ENCODE results near the gene GAS2L1.

Gene GAS2L1

GRCh38 chr22:29306175-29306834, at the start of gene GAS2L1:
TSS of gene GAS2L1 (plus strand) at chr22:29306650. CDS start at chr22:29308106, 1,456 bp downstream.
- peak within 1 kb of the TSS; percentile 80 for H2AFZ ChIP-seq
- peak within 1 kb of the TSS; percentile 75 for H3K4me3 ChIP-seq (ENCODE audit: low read depth, low read length)
- no peaks in the 10 kb centered on the region for H3K4me1 ChIP-seq
- H3K9ac ChIP-seq = no peak within 1 kb of the TSS
- no peaks in the 10 kb centered on the region for H3K9me3 ChIP-seq (ENCODE audit: control insufficient read depth, low read length)
- TF ChIP-seq, protein P1, sequence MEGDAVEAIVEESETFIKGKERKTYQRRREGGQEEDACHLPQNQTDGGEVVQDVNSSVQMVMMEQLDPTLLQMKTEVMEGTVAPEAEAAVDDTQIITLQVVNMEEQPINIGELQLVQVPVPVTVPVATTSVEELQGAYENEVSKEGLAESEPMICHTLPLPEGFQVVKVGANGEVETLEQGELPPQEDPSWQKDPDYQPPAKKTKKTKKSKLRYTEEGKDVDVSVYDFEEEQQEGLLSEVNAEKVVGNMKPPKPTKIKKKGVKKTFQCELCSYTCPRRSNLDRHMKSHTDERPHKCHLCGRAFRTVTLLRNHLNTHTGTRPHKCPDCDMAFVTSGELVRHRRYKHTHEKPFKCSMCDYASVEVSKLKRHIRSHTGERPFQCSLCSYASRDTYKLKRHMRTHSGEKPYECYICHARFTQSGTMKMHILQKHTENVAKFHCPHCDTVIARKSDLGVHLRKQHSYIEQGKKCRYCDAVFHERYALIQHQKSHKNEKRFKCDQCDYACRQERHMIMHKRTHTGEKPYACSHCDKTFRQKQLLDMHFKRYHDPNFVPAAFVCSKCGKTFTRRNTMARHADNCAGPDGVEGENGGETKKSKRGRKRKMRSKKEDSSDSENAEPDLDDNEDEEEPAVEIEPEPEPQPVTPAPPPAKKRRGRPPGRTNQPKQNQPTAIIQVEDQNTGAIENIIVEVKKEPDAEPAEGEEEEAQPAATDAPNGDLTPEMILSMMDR (IDR thresholded peaks at IDR 0.05) = peak; percentile 49
- H3K79me2 ChIP-seq = no peaks in the 10 kb centered on the region
- H3K4me2 ChIP-seq (ENCODE audit: low read length) = peak within 1 kb of the TSS; percentile 75
- no peaks in the 10 kb centered on the region for H3K36me3 ChIP-seq (ENCODE audit: control insufficient read depth, insufficient read depth, low read length)
- no peaks in the 10 kb centered on the region for H3K27me3 ChIP-seq (ENCODE audit: control insufficient read depth, insufficient read depth, low read length)
- H3K27ac ChIP-seq = peak within 1 kb of the TSS; percentile 45

GRCh38 chr22:29257751-29258181, 48.7 kb upstream of the GAS2L1 start:
- H3K36me3 ChIP-seq (ENCODE audit: control insufficient read depth, insufficient read depth, low read length) = no peaks in the 10 kb centered on the region
- H3K79me2 ChIP-seq = no peaks in the 10 kb centered on the region
- TF ChIP-seq, protein P1 (IDR thresholded peaks at IDR 0.05) = no peak
- H2AFZ ChIP-seq = no peak overlapping the region
- no peak overlapping the region for H3K4me2 ChIP-seq (ENCODE audit: low read length)
- no peaks in the 10 kb centered on the region for H3K9me3 ChIP-seq (ENCODE audit: control insufficient read depth, low read length)
- no peaks in the 10 kb centered on the region for H3K27me3 ChIP-seq (ENCODE audit: control insufficient read depth, insufficient read depth, low read length)
- no peak overlapping the region for H3K4me3 ChIP-seq (ENCODE audit: low read depth, low read length)
- H3K4me1 ChIP-seq = no peaks in the 10 kb centered on the region
- no peak overlapping the region for H3K27ac ChIP-seq
- H3K9ac ChIP-seq = no peak overlapping the region

DNA sequence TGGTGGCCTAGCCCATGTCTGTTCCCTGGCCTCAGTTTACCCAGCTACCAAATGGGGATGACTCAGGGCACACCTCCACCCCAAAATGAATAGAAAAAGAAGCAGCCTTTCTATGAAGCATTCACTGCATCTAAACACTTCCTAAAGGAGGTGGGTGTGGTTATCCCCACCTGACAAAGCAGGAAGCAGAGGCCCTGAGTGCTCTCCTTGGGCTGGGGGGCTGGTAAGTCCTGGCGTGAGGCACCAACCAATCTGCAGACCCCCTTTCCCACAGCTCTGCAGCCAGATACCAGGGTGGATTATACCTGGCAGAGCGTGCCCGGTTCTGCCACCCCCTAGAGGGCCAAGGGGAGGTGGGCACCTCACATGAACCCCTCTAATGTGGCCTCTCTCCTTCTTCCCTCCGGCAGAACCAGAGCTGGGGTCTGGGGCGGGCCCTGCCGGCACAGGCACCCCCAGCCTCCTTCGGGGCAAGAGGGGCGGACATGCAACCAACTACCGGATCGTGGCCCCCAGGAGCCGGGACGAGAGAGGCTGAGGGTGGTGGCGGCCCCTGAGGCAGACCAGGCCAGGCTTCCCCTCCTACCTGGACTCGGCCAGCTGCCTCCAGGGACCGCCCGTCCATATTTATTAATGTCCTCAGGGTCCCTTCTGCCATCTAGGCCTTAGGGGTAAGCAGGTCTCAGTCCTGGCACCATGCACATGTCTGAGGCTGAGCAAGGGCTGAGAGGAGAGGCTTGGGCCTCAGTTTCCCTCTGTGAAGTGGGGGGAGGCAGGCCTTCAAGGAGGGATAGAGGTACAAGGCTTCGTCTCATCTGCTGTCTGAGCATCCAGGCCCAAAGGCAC, 47.8 kb upstream of the GAS2L1 start:
- no peak overlapping the region for H3K9ac ChIP-seq
- H3K4me1 ChIP-seq = no peaks in the 10 kb centered on the region
- H3K27me3 ChIP-seq (ENCODE audit: control insufficient read depth, insufficient read depth, low read length) = no peaks in the 10 kb centered on the region
- H3K79me2 ChIP-seq = no peaks in the 10 kb centered on the region
- TF ChIP-seq, protein P1 (IDR thresholded peaks at IDR 0.05) = no peak
- no peaks in the 10 kb centered on the region for H3K36me3 ChIP-seq (ENCODE audit: control insufficient read depth, insufficient read depth, low read length)
- H3K4me2 ChIP-seq (ENCODE audit: low read length) = no peak overlapping the region
- H3K9me3 ChIP-seq (ENCODE audit: control insufficient read depth, low read length) = no peaks in the 10 kb centered on the region
- no peak overlapping the region for H3K4me3 ChIP-seq (ENCODE audit: low read depth, low read length)
- H2AFZ ChIP-seq = no peak overlapping the region
- H3K27ac ChIP-seq = no peak overlapping the region

DNA sequence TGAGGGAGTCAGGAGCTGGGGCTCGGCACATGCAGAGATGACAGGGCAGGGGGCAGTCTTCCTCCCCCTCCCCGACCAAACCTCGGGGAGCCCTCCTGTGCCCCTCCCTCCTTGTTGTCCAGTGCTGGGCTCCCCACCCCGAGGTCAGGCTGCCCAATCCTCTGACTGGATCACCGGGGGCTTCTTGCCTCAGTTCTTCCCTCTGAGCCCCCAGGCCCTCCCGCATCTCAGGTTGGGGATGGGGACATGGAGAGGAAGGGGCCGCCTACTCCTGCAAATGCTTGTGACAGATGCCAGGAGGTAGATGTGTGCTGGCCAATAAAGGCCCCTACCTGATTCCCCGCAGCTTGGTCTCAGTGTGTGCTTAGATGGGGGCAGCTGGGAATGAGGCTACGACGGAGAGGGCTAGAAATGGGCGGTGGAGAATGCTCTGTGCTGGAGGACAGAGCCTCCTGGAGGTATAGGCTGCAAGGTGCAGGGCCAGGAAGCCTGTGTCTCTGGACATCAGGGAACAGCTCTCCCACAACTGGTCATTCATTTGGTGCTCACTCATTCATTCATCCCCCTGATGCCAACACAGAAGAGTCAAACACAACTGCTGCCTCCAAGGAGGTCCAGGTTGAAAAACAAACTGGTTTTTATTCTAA, 47.1 kb upstream of the GAS2L1 start:
- no peak overlapping the region for H3K27ac ChIP-seq
- no peaks in the 10 kb centered on the region for H3K27me3 ChIP-seq (ENCODE audit: control insufficient read depth, insufficient read depth, low read length)
- H3K9ac ChIP-seq = no peak overlapping the region
- no peak overlapping the region for H3K4me3 ChIP-seq (ENCODE audit: low read depth, low read length)
- H2AFZ ChIP-seq = no peak overlapping the region
- TF ChIP-seq, protein P1 (IDR thresholded peaks at IDR 0.05) = no peak
- no peaks in the 10 kb centered on the region for H3K4me1 ChIP-seq
- H3K9me3 ChIP-seq (ENCODE audit: control insufficient read depth, low read length) = no peaks in the 10 kb centered on the region
- no peaks in the 10 kb centered on the region for H3K79me2 ChIP-seq
- H3K4me2 ChIP-seq (ENCODE audit: low read length) = no peak overlapping the region
- H3K36me3 ChIP-seq (ENCODE audit: control insufficient read depth, insufficient read depth, low read length) = no peaks in the 10 kb centered on the region
